Measurements from ENCODE around the gene CD2.

DNA sequence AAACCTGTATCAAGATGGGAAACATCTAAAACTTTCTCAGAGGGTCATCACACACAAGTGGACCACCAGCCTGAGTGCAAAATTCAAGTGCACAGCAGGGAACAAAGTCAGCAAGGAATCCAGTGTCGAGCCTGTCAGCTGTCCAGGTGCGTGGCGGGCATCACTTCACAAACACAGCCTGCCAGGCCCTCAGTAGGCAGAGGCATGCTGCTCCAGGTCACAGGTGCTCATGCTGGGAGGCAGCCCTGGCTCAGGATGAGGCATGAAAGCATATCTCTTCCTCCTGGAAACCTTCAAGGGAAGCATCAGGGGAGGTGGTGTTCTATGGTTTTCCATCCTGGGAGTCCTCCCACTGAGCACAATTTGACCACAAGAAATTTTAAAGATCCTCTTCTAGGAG is 6.3 kb downstream of the CD2 start:
- TF ChIP-seq TEAD4 (IDR thresholded peaks at IDR 0.05): no peak
- TF ChIP-seq CEBPB (IDR thresholded peaks at IDR 0.05): no peak
- TF ChIP-seq, protein P1, sequence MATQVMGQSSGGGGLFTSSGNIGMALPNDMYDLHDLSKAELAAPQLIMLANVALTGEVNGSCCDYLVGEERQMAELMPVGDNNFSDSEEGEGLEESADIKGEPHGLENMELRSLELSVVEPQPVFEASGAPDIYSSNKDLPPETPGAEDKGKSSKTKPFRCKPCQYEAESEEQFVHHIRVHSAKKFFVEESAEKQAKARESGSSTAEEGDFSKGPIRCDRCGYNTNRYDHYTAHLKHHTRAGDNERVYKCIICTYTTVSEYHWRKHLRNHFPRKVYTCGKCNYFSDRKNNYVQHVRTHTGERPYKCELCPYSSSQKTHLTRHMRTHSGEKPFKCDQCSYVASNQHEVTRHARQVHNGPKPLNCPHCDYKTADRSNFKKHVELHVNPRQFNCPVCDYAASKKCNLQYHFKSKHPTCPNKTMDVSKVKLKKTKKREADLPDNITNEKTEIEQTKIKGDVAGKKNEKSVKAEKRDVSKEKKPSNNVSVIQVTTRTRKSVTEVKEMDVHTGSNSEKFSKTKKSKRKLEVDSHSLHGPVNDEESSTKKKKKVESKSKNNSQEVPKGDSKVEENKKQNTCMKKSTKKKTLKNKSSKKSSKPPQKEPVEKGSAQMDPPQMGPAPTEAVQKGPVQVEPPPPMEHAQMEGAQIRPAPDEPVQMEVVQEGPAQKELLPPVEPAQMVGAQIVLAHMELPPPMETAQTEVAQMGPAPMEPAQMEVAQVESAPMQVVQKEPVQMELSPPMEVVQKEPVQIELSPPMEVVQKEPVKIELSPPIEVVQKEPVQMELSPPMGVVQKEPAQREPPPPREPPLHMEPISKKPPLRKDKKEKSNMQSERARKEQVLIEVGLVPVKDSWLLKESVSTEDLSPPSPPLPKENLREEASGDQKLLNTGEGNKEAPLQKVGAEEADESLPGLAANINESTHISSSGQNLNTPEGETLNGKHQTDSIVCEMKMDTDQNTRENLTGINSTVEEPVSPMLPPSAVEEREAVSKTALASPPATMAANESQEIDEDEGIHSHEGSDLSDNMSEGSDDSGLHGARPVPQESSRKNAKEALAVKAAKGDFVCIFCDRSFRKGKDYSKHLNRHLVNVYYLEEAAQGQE (IDR thresholded peaks at IDR 0.05; ENCODE audit: low read depth): no peak
- TF ChIP-seq, protein P2, sequence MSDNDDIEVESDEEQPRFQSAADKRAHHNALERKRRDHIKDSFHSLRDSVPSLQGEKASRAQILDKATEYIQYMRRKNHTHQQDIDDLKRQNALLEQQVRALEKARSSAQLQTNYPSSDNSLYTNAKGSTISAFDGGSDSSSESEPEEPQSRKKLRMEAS (IDR thresholded peaks at IDR 0.05): no peak
- TF ChIP-seq TCF12 (IDR thresholded peaks at IDR 0.05; ENCODE audit: low read depth): no peak
- no peak for TF ChIP-seq NFIC (IDR thresholded peaks at IDR 0.05)
- TF ChIP-seq, protein P3, sequence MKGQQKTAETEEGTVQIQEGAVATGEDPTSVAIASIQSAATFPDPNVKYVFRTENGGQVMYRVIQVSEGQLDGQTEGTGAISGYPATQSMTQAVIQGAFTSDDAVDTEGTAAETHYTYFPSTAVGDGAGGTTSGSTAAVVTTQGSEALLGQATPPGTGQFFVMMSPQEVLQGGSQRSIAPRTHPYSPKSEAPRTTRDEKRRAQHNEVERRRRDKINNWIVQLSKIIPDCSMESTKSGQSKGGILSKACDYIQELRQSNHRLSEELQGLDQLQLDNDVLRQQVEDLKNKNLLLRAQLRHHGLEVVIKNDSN (IDR thresholded peaks at IDR 0.05): no peak
- no peak for TF ChIP-seq EP300 (IDR thresholded peaks at IDR 0.05; ENCODE audit: borderline replicate concordance)
- no peak for TF ChIP-seq YY1 (IDR thresholded peaks at IDR 0.05; ENCODE audit: low read depth)
- no peak for TF ChIP-seq RAD21 (IDR thresholded peaks at IDR 0.05; ENCODE audit: low read depth)
- TF ChIP-seq TAF1 (IDR thresholded peaks at IDR 0.05; ENCODE audit: low read depth): no peak

Measured in Ishikawa (cell line).